Activated CD8-positive, alpha-beta memory T cell treated with anti-CD3 and anti-CD28 coated beads for 4 hours (primary cell): ENCODE data around the gene ANKLE1.
A peak's percentile ranks its signal among the peaks of the same experiment; 100 is the strongest.
"Not testable (repeated sequence)": the region's sequence is repeated elsewhere in the genome, so short reads cannot be mapped to it uniquely, and the experiment has no call there.

ENCODE experiments used
- DNase-seq, 2 donors: peaks; one replicate each; pipeline ENCODE4 v3.0.0-alpha.2; 2020; ENCODE audit warnings: low read depth in 2 of 2

ANKLE1 gene

DNA sequence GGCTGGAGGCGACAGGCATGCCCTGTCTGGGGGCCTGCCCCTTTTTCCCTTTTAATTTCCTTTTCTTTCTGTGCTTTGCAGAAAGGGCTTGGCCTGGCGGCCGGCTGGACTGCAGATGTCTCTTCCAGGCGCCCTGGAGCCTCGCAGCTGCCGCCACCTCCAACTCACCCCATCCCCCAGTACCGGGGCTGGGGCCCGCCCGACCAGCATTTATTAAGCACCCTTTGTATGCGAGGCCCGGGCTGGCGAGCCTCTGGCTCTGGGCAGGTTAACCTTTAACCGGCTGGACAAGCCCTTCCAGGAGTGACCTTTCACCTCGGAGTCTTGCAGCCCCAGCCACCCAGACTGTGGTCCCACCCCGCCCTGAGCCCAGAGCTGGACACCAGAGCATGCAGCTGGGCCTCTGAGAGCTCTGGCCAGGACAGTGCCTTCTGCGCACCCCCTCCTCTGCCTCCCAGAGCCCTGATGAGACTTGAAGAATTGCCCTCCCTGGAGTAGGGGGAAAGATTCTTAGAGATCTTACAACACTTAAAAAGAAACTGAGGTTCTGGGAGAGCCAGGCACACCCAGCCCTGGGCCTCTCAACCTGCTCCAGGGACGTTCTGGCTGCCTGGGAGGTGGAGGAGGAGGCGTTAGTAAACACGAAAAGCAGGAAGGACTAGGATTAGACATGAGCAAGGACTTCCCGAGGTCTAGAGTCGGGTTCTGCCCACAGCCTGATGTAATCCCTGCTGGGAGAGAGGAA lies 34.8 kb upstream of the ANKLE1 start:
- DNase-seq, result no peak

DNA sequence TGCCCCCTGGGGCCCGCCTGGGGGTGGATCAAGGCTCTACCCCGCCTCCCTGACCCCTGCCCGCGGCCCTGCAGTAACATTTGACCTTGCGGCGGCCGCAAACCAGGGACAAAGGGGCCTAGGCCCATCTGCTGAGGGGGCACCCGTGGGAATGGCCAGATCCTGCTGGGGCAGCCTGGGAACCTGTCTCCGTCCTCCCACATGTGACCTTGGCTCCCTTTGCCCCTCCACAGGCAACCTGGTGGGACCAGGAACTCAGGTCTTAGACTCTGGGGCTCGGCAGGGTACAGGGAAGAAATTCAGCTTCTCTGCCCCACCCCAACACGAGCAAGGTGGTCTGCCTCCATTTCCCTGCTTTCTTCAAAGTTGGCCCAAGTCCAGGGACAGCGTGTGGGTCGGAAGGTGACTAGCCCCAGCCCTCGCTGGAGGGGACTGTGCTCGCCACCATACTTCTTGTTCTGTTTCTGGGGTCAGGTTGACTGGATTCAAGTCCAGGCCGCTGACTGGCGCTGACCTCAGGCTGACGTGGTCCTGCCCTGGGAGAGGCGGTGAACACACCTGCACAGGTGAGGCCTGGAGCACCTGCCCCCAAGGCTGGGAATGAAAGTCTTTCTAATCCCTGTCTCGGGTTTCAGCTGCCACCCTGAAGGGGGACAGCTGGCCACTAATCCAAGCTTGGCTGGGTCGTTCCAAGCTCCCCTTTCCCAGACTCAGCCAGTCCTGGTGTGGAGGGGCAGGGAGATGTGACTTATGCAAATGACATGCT lies 33.5 kb upstream of the ANKLE1 start:
- no peak for DNase-seq

DNA sequence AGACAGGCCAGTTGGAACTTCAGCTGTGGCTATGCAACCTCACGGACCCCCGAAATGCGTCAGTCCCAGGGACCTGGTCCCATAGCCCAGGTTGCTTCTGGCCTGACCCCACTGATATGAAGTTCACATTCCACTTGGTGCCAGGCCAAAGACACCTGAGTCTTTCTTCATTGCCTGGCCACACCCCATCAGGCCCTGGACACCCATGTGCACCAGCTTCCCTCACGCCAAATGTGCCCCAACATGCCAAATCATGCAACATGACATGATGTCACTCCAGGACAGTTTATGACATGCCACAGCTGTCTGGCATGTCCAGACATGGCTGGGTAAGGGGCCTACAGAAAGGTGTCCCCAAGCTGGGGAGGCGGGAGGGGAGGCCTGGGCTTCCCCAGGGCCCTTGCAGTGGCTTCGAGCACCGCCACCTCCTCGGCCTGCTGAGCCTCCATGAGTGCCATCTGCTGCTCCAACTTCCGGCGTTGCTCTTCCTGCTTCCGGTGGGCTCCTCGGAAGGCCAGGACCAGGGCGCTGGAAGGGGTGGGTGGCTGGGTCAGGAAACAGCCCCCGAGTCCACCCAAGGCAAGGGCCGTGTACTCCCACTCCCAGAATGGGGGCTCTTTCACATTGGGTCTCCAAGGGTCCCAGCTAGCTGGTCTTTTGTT lies 31.7 kb upstream of the ANKLE1 start:
- DNase-seq, result no peak

DNA sequence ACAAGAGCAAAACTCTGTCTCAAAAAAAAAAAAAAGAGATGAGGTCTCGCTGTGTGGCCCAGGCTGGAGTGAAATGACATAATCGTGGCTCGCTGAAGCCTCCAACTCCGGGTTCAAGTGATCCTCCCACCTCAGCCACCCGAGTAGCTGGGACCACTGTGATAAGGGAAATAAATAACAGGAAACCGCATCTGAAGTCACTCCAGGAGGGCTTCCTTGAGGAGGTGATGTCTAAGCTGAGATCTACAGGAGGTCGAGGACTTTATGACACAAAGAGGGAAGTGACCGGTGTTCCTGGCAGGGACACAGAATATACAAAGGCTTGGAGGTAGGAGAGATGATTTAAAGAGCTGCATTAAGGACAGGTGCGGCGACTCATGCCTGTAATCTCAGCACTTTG lies 27.1 kb upstream of the ANKLE1 start:
- DNase-seq, result no peak

DNA sequence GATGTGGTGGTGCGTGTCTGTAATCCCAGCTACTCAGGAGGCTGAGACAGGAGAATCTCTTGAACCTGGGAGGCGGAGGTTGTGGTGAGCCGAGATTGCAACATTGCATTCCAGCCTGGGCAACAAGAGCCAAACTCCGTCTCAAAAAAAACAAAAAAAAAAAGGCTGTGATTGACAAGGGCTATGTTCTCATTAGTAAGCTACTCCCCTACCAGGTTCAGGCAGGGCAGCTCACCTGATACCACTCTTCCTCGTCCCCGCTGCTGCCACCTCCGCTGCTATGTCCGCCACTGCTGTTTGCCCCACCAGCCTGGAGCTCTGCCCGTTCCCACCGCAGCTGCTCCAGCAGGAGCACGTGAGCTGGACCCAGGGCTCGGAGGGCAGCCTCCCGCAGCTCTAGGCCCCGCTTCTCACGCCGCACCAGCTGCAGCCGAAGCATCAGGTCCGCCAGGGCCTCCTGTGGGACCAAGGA lies 26.5 kb upstream of the ANKLE1 start:
- no peak for DNase-seq

DNA sequence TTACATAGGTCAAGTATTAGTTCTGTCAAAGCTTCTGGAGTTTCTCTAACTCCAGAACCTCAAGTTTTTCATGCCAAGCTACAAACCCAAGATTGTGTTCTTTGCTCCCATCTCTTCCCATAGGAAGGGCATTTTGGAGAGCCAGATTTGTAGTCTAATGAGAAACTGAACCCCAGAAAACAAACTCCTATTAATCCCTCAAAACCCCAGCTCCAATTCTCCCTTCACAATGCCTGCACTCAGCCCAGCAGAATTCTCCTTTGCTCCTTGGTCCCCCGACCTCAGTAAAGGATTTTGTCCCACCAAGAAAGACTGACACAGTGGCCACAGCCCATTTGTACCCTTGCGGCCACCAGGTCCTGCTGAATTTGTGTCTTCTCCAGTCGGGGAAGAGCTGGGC lies 25.6 kb upstream of the ANKLE1 start:
- no peak for DNase-seq

DNA sequence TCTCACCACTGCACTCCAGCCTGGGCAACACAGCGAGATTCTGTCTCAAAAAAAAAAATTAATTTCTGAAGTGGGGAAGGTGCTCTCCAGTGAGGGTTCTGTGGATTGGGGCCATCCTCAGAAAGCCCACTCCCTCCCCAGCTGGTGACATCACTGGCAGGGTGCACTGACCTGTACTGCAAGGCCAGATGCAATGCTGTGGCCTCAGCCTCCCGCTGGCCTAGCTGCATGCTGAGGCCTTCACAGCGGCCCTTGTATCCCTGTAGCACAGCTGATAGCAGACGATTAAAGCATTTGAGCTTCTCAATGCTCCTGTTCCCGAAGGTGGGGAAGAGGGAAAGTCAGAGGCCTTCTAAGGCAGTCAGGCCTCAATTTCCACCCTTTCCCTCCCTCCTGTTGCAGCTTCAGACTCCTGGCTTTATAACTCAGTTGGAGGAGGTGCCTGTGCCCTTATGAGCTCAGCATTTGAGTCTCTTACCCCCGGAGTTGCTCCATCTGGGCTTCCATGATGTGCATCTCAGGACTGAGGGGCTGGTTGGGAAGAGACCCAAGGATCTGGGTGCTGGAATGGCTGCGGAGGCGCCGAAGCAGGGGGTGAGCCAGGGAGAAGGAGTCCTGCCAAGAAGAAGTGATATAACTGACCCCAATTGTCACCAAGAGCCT lies 22.5 kb upstream of the ANKLE1 start:
- no peak for DNase-seq

DNA sequence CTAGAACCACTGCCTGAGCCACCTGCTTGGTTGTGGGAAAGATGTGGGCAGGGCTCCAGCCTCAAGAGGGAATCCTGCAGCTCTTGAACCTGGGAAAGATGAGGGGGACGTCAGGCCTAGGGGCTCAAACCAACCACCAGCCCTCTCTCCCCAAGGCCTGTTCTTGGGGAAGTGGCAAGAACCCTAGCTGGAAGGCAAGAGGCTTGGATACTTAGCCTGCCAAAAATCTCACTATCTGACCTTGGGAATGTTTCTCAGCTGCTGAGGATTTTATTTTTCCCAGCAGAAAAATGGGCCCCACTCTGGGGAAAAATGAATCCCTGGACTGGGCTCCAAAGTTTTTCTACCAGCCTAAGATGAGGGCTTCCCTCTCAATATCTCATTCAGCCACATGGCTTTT lies 21.8 kb upstream of the ANKLE1 start:
- DNase-seq, result no peak

DNA sequence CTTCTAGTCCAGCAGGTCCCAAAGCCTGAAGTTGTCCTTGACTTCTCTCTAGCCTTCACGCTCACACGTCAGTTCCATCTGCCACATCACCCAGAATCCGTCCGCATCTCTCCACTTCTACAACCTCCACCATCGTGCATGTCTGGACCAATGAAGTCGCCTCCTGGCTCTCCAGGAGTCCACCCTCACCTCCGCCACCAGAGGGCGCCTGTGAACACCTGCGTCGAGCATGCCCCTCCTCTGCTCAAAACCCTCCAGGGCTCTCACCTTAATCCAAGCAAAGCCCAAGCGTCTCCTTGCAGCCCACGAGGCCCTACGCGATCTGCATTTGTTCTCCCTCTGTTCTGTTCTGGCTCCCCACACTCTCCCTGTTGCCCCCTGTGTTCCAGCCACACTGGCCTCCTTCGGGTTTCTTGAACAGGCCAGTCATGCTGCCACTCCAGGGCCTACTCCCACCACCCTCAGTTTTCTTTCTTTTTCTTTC lies 20.8 kb upstream of the ANKLE1 start:
- DNase-seq, result peak; percentile 78 to 80

DNA sequence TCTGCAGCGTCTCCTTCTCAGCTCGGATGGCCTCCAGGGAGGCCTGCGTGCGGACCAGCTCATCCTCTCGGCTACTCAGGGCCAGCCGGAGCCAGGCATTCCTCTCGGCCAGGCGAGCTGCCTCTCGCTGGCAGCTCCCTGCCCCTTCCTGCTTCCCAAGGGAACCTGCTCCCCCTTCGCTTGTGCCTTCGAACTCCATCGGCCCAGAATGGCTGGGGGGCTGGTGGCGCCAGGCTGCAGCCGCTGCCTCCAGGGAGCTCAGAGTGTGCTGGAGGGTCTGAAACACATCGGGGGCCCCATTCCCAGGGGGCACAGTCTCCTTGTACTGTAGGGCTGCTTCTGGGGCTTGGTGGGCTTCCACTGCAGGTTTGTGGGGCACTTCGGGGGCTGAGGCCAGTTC lies 19.1 kb upstream of the ANKLE1 start:
- DNase-seq, result no peak

DNA sequence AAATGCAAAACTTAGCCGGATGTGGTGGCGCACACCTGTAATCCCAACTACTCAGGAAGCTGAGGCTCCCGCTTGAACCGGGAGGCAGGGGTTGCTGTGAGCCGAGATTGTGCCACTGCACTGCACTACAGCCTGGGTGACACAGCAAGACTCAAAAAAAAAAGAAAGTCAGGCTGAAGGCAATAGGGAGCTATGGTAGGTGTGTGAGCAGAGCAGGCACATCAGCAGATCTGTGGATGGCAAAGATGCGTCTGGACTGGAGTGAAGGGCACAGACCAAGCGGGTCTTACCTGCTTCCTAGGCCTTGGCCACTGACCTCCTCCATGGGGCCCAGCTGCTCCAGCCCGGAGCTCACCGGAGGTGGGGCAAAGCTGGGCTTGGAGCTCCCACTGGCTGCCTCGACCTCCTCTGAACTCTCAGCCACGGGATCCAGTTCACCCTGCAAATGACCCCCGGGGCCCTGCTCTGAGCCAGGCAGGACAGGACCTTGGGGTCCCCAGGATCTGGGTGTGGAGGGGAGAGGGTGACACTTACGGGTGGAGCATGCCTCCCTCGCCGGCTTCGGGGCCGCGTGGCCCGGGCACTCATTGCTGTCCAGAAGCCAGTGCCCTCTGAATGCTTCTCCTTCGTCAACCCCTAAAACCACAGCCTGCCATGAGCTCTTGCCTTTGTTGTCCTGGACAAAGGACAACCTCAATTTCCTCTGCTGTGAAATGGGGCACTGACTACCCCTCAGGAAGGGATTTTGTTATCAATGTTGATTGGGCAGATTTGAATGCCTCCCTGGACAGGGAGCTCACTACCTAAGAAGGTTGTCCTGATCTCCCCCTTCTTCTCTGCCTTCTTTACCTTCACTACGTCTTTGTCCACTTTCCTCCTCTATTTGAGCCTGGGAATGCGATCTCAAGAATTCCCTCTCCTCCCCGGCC lies 17.7 kb upstream of the ANKLE1 start:
- DNase-seq, result no peak

DNA sequence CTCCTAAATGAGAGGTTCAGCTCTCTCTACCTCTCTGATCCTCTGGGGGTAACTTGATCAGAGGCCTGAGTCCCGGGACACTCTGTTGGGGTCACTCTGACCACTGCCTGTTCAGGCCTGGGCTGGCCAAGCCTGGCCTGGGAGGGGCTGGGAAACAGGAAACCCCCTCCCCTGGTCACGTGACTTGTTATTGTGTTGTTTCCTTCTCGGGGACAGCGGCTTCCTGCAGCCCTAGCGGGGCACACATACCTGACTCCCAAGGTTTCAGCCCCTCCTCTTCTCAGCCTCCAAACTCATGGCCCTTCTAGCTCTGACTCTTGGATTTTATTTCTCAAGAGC lies 17.1 kb upstream of the ANKLE1 start, which contains the start of gene USHBP1:
Gene USHBP1, minus strand, starts transcription at position 105 of the 339 bp plus-strand sequence. CDS start 446 bp downstream, outside the sequence.
- no peak for DNase-seq

DNA sequence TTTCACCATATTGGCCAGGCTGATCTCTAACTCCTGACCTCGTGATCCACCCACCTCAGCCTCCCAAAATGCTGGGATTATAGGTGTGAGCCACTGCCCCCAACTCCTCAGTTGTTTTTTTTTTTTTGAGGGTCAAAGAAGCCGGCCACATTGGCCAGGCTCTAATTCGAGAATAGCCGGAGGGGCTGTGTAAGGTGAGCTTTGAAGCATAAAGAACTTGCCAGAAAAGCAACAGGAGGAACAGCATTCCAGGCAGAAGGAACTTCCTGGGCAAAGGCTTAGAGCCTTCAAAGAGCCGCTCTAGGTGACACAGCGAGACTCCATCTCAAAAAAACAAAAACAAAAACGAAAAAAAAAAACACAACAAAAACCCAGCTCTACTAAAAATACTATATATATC lies 15.7 kb upstream of the ANKLE1 start:
- no peak for DNase-seq

DNA sequence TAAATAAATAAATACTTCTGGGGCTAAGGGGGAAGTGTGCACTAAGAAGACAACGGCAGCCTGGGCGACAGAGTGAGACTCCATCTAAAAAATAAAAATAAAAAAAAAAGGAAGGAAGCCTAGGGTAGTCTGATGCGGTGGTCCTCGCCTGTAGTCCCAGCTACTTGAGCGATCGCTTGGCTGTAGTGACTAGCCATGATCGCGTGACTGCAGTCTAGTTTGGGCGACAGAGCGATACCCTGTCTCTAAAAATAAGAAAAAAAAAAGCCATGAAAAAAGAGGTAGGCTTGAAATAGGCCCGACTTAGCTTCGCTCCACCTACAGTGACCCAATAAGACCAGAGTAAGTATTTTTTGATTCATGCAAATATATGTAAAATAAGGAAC lies 15.1 kb upstream of the ANKLE1 start:
- no peak for DNase-seq

DNA sequence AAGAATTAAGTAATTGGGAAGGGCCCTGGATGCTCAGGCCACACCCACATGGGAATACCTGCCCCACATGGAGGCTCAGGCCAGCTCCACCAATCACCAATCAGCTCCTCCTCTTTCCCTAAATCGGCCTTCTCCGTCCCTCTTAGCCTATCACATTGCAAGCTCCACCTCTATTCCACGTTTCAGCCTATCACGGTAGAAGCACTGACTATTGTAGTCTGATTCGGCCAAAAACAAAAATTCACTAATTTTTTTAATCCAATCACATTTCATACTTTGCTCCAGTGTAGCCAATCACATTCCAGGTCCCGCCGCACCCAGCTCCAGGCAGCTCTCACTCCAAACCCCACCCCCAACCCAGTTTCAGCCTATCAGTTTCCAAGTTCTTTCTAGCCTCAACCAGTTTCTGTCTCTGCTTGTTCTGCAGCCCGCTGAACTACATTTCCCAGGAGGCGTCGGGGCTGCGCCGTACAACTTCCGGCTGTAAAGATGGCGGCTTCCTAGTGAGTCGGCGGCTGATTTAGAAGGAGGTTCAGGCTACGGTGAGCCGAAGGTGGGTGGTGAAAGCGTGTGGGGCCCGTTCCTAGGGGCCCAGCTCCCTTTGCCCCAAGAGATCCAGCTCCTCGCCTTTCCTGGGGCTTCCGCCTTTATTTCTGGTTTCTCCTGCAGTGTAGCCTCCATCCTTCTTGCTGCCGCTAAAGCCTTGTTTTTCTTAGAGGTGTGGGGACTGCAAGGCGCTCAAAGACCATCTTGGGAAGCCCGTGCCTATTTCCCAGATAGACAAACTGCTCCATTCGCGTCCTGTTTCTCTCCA lies 14.5 kb upstream of the ANKLE1 start, which contains the start of gene BABAM1:
Gene BABAM1, plus strand, starts transcription at position 469 of the 814 bp plus-strand sequence. CDS start 1,364 bp downstream, outside the sequence.
- peak; percentile 84 to 89 for DNase-seq

DNA sequence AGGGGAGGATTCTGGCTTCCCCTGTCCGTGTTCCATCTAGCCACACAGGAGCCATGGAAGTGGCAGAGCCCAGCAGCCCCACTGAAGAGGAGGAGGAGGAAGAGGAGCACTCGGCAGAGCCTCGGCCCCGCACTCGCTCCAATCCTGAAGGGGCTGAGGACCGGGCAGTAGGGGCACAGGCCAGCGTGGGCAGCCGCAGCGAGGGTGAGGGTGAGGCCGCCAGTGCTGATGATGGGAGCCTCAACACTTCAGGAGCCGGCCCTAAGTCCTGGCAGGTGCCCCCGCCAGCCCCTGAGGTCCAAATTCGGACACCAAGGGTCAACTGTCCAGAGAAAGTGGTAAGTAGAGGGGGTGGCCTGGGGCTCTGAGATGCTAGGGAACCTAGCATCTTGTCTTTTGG lies 12.9 kb upstream of the ANKLE1 start:
- no peak for DNase-seq

DNA sequence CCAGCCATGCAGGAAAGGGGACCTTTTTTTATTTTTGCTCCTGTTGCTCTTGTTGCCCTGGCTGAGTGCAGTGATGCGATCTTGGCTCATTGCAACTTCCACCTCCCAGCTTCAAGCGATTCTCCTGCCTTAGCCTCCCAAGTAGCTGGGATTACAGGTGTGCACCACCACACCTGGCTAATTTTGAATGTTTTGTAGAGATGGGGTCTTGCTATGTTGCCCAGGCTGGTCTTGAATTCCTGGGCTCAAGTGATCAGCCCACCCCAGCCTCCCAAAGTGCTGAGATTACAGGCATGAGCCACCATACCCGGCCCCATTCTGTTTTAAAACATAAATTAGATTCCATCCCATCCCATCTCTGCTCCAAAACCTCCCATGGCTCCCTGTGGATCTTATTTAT lies 6.8 kb upstream of the ANKLE1 start:
- DNase-seq, result not testable (repeated sequence)

DNA sequence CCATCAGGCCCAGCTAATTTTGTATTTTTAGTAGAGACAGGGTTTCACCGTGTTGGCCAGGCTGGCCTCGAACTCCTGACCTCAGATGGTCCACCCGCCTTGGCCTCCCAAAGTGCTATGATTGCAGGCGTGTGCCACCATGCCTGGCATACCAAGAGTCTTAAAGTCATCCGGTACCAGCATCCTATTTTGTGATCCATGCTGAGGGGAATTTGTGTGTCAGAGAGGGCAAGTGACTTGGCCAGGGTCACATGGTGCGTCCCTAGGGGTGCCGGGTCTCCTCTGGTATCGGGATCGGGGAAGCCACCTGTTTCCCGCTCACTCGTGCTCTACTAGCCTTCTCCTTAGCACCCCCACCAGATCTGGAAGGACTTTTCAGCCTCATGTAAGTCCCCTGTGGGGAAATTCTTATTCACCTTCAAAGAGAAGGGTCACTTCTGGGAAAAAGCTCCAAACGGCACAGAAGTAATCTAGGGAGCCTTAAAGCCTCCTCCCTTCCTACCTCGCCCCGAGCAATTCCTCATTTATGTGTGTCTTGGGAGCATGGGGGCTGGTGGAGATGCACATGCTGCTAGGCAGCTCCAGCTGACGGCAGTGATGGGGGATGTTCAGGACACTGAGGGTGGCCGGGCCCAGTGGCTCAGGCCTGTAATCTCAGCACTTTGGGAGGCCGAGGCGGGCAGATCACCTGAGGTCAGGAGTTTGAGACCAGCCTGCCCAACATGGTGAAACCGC lies 6.1 kb upstream of the ANKLE1 start:
- DNase-seq, result no peak

DNA sequence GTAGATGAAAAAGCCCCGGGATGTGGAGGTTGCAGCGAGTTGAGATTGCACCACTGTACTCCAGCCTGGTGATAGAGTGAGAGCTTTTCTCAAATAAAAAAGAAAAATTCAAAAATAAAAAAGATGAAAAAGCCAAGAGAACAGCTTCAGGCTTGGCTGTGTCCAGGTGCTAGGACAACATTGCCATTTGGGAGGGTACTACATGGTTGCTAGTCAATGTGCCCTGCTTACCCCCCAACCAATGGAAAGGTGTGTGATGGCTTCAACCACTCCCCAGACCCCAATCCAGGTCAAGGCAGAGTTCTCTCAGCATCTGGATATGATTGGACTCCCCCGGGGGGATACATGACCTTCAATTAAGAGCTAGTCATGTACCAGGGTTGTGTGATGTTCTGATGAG lies 2.3 kb upstream of the ANKLE1 start:
- no peak for DNase-seq
